ENCODE results near the gene OBP2A. TPM values are rescaled to one million over a fixed set of nuclear protein-coding genes. Genes with fewer than 3 reads are reported as not detected.
"Not testable (repeated sequence)": the region's sequence is repeated elsewhere in the genome, so short reads cannot be mapped to it uniquely, and the experiment has no call there.

Gene OBP2A, protein sequence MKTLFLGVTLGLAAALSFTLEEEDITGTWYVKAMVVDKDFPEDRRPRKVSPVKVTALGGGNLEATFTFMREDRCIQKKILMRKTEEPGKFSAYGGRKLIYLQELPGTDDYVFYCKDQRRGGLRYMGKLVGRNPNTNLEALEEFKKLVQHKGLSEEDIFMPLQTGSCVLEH
- not detected in 2 replicates for total RNA-seq (2014; rRNA removed; shearing (Covaris generic))

DNA sequence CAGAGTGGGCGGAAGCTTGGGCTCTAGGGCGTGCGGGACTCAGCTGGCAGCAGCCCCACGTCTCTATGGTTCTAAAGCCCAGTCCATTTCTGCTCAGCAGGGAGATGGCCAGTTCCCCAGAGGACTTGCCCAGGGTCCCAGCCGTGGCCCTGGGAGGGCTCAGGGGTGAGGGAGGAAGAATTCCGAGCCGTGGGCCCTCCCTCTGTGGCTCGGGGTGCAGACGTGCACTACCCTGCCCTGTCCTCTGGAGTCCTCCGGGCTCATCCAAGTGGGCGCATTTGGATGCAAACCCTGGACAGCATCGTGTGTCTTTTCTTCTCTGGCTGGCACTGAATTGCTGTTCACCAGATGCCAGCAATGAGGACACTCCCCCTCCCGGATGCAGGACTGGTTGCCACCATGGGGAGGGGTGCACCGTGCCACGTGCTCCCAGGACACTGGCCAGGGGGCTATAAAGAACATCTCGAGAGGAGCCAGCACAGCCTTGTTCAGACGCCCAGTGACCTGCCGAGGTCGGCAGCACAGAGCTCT is at the start of gene OBP2A:
OBP2A (plus strand) TSS at position 481 of the 531 bp plus-strand sequence. CDS start 55 bp downstream, outside the sequence.
- DNase-seq; H3K4me3 ChIP-seq (ENCODE audit: insufficient read depth, low read depth, low read length); H3K36me3 ChIP-seq (replicated peaks; ENCODE audit: control insufficient read depth, insufficient read depth, low read length); H3K27me3 ChIP-seq (ENCODE audit: control insufficient read depth, insufficient read depth, low read length): not testable (repeated sequence)

DNA sequence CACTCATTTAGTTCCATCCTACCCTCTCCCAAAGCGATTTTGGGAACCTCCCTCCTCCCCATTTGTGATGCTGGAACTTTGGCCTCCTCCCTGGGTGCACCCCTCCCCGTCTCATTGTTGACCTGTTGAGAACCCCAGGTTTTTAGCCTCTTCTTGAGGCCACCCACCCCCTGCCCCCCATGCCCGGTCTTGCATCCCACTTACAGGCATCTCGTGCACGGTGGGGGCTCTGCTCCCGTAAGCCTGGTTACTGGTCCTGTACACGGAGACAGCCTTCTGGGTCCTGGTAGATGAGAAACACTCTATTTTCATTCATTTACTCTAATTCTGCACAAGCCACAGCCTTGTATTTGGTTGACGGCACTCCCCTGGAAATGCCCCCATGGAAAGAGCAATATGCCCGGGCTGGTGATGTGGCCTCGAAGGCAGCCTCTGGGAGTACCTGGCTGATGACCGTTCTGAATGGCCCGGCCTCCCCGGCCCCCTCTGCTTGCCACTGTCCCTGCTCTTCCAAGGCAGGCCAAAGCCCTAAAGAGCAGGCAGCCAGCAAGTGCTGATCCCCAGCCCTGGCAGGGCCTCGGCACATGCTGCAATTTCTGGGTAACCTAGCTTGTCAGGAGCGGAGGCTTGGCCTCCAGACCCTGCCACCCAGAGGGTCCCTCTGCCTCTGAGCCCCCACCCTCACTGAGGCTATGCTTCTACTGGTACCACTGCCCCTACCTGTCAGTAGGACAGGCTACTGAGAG is 47.4 kb upstream of the OBP2A start:
- DNase-seq = no peak
- H3K36me3 ChIP-seq (replicated peaks; ENCODE audit: control insufficient read depth, insufficient read depth, low read length) = peaks cover 12% of the 10 kb centered on the region
- no peak overlapping the region for H3K4me3 ChIP-seq (ENCODE audit: insufficient read depth, low read depth, low read length)
- H3K27me3 ChIP-seq (ENCODE audit: control insufficient read depth, insufficient read depth, low read length) = no peaks in the 10 kb centered on the region; the same call in 1 of the 2 replicates

DNA sequence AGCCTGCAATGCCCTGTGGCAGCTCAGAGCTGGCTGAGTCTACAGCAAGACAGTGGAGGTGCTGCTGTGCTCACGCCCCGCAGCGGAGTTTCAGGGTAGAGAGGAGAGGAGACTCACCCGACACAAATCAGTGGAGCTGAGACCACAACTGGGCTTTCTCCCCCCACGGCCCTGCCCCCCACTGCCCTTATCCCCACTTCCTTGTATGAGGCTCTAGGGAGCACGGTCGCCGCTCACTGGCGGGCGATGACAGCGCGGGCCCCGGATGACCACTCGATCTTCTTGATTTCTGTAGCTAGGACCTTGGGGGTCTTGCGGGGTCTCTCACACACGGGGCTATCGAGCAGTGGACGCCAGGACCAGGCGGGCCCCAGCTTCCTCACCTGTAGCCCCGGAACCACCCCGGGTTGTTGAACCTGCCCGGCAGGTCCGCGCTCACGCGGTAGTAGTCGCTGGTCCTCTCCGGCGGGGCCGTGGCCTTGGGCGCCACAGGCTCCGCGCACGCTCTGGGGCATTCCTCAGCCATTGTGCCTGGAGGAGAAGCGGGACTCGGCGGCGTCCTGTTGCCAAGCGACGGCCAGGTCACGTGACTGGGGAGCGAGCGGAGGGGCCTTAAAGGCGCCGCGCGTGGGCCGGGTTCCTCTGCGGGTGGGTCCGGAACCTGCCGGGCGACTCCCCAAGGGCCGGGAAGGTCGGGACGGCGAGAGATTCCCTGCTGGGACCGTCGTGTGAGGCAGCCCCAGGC is 46.4 kb upstream of the OBP2A start:
- peak overlapping the region; percentile 87 for H3K4me3 ChIP-seq (ENCODE audit: insufficient read depth, low read depth, low read length)
- no peaks in the 10 kb centered on the region; the same call in 1 of the 2 replicates for H3K27me3 ChIP-seq (ENCODE audit: control insufficient read depth, insufficient read depth, low read length)
- H3K36me3 ChIP-seq (replicated peaks; ENCODE audit: control insufficient read depth, insufficient read depth, low read length) = peaks cover 17% of the 10 kb centered on the region
- peak; percentile 96 for DNase-seq

DNA sequence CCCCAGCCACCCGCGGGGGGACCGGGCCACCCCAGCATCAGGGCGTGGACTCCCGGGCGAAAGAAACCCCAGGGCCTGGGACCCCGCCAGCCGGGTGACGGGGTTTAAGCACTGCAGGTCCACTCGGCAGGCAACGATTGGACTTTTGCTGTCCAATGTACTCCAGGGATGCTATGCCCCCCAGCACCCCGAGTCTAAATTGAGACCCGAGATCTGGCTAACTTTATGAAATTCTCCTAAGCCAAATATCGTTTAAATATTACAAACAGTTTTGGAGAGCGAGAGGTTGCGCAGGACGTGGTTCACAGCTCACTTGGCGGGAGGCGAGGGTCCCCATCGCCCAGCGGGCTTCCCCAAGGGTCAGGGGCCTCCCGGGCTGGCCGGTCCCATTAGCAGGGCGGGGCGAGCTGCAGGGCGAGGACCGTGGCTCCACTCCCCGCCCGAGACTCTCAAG is 45.8 kb upstream of the OBP2A start:
- H3K4me3 ChIP-seq (ENCODE audit: insufficient read depth, low read depth, low read length) = peak overlapping the region; percentile 87
- H3K36me3 ChIP-seq (replicated peaks; ENCODE audit: control insufficient read depth, insufficient read depth, low read length) = peaks cover 18% of the 10 kb centered on the region
- H3K27me3 ChIP-seq (ENCODE audit: control insufficient read depth, insufficient read depth, low read length) = no peaks in the 10 kb centered on the region; the same call in 1 of the 2 replicates
- DNase-seq = no peak

DNA sequence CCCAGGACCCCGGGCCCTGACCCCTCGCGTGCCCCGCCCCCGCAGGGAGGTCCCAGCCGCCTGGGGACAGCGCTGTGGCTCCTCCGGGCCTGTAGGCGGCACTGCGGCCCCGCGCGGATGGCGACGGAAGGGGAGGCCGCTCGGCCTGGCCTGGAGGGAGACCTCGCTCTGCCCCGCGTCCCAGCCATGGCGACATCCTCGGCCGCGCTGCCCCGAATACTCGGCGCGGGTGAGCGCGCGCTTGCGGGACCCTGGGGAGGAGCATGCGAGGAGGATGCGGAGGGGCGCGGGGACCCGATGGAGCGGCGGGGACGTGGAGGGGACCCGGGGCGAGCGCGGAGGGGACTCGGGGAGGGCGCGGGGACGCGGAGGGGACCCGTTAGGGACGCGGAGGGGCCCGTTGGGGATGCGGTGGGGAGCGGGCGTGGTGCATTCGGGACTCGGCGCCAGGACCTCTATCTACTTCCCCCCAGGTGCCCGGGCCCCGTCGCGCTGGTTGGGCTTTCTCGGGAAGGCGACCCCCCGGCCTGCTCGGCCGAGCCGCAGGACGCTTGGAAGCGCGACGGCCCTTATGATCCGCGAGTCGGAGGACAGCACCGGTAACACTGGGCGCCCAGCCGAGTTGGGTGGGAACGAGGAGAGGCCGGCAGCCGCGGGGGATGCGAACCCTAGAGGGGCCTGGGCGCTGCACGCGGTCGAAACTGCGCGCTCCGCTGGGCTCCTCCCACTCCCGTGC is 45.2 kb upstream of the OBP2A start, which contains the start of gene MRPS2:
MRPS2 (plus strand) TSS at position 158 of the 736 bp plus-strand sequence; CDS start at position 187, 29 bp downstream.
- peak; percentile 99 for DNase-seq
- Histone ChIP-seq H3K4me3 (ENCODE audit: insufficient read depth, low read depth, low read length) (peak within 1 kb of the TSS; percentile 87), H3K27me3 (ENCODE audit: control insufficient read depth, insufficient read depth, low read length) (no peaks in the 10 kb centered on the region; the same call in 1 of the 2 replicates), H3K36me3 (replicated peaks; ENCODE audit: control insufficient read depth, insufficient read depth, low read length) (peaks cover 18% of the 10 kb centered on the region)

DNA sequence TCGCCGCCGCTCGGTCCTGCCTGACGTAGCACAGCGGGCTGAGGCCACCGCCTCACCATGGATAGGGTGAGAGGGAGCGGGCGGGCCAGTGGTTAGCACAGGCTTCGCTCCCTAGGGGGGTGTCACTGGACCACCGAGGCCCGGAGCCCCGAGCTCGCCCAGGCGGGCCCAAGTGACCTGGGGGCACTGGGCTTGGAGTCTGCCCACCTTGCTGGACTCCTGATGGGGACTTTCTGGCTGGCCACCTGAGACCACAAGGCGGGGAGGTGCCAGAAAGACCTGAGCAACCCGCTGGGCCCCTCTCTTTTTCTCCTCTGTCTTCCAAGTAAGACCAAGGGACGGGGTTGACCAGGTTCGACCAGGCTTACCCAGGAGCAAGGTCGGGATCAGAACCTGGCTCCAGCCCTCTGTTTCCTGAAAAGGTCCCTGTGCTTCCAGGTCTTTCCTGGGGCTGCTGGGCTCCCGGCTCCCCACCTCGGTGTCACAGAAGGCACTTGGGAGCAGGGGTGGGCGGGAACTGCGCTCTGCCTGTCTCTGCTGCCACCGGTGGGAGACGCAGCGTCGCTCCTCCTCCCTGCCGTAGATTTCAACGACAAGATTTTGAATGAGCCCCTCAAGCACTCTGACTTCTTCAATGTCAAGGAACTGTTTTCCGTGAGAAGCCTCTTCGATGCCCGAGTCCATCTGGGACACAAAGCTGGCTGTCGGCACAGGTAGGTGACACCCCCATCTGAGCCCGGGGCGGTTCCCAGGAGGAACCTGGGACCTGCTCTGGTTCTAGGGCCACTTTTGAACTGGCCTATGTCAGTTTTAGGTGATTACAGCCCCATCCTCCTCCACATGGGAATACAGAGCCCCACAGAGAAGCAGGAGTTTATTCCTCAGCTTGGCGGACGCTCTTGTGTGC is 44.4 kb upstream of the OBP2A start:
- peak; percentile 91 for DNase-seq
- peaks cover 18% of the 10 kb centered on the region for H3K36me3 ChIP-seq (replicated peaks; ENCODE audit: control insufficient read depth, insufficient read depth, low read length)
- H3K4me3 ChIP-seq (ENCODE audit: insufficient read depth, low read depth, low read length) = peak overlapping the region; percentile 87
- H3K27me3 ChIP-seq (ENCODE audit: control insufficient read depth, insufficient read depth, low read length) = no peaks in the 10 kb centered on the region; the same call in 1 of the 2 replicates

DNA sequence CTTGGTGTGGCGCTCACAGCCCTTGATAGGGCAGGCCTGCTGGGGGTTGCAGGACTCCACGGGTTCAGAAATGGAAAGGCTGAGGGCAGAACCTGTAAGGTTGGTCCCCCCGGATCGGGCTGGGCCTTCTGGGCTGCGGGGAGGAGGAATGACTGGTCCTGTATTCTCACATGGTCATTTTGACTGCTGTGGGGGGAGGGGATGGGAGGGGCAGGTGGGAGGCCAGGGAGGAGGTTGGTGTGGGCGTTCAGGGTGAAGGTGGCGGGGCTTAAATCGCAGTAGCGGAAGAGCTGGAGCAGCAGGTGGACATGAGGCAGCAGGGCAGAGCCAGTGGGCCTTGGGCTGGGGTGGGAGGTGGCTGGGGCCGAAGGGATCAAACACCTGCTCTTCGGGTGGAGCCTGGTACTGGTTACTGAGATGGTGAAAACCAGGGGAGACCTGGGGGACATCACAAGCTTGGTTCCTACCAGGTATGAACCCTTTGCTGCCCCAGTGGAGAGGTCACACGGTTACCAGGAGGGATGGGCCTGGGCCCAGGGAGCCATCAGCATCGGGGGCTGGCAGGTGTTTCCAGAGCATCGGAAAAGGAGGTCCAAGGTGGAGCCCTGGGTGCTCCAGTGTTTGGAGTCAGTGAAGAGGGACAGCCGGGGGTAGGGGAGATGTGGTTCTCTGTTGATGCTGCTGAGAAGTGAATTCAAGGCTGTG is 43.6 kb upstream of the OBP2A start:
- H3K27me3 ChIP-seq (ENCODE audit: control insufficient read depth, insufficient read depth, low read length) = no peaks in the 10 kb centered on the region; the same call in 1 of the 2 replicates
- H3K36me3 ChIP-seq (replicated peaks; ENCODE audit: control insufficient read depth, insufficient read depth, low read length) = peaks cover 18% of the 10 kb centered on the region
- no peak overlapping the region for H3K4me3 ChIP-seq (ENCODE audit: insufficient read depth, low read depth, low read length)
- DNase-seq = peak; percentile 41

DNA sequence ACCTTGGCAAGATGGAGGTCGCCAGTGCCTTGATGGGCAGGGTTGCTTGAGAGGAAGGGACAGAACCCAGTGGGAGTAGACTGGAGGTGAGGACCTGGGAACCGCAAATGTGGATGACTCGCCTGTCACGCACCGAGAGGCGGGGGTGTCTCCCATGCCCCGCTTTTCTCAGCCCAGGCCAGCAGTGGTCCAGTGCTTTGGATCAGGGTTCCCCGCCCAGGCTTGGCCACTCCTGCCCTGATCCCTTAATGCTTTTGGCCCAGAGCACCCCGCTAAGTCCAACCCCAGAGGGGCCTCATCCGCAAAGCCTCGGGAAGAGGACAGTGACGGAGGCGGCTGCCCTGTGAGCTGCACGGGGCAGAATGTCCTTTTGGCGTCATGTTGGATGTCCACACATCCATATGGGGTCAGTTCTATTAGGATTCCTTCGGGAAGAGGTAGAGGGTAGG is 43.0 kb upstream of the OBP2A start:
- Histone ChIP-seq H3K4me3 (ENCODE audit: insufficient read depth, low read depth, low read length) (no peak overlapping the region), H3K36me3 (replicated peaks; ENCODE audit: control insufficient read depth, insufficient read depth, low read length) (peaks cover 18% of the 10 kb centered on the region), H3K27me3 (ENCODE audit: control insufficient read depth, insufficient read depth, low read length) (no peaks in the 10 kb centered on the region; the same call in 1 of the 2 replicates)
- DNase-seq = peak; percentile 20

DNA sequence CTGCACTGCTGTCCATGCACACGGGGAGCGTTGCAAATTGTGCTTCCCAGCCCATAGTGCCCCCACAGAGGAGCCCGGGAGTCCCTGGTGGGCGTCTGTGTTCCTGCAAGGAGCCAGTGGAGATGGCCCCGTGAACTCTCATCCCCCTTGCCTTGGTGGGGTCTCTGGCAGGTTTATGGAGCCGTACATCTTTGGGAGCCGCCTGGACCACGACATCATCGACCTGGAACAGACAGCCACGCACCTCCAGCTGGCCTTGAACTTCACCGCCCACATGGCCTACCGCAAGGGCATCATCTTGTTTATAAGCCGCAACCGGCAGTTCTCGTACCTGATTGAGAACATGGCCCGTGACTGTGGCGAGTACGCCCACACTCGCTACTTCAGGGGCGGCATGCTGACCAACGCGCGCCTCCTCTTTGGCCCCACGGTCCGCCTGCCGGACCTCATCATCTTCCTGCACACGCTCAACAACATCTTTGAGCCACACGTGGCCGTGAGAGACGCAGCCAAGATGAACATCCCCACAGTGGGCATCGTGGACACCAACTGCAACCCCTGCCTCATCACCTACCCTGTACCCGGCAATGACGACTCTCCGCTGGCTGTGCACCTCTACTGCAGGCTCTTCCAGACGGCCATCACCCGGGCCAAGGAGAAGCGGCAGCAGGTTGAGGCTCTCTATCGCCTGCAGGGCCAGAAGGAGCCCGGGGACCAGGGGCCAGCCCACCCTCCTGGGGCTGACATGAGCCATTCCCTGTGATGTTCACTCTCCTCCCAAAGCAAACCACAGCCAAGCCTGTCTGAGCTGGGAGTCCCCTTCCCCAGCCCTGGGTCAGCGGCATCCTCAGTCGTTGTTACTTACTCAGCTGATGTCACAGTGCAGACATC is 42.3 kb upstream of the OBP2A start:
- H3K4me3 ChIP-seq (ENCODE audit: insufficient read depth, low read depth, low read length) = no peak overlapping the region
- DNase-seq = peak; percentile 43
- H3K36me3 ChIP-seq (replicated peaks; ENCODE audit: control insufficient read depth, insufficient read depth, low read length) = peaks cover 18% of the 10 kb centered on the region
- no peaks in the 10 kb centered on the region; the same call in 1 of the 2 replicates for H3K27me3 ChIP-seq (ENCODE audit: control insufficient read depth, insufficient read depth, low read length)

DNA sequence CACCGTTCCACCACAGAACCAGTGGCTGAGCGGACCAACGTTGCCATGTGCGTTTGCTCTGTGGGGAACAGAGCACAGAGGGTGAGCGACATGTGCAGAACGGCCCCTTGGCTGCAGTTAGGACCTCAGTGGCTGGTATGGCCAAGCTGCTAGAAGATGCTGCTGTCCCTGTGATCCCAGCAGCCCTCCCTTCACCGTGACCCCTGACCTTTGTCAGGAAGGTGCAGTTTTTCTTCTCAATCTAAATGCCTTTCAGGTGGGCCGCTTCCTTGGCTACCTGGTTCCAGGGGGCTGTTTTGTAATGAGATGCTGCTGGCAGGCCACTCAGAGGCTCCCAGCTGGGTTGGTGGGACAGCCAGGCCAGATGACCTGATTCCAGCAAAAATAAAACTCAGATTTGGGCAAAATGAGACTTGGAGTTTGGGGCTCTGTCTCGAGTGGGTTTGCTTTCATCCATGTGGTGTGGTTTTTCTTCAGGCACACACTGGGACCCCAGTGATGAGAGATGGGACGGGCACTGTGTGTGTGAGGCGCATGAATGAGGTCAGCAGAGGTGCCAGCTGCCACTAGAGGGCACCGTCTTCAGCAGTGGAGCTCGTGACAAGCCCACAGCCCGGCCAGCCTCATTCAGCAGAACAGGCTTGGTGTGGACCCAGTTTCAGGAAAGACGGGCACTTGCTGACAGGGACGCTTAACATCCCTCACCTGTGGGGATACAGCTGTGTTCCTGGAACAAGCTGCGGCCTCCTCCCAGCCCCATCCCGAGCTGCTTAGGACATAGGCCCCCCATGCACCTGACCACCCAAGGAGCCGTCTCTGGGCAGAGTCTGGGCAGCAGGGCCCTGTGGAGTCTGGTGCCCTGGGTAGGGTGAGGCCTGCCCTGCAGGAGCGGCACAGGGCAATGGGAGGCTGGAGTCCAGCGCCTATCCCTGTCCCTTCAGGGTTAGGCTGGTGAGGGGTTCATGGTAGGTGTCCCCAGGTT is 41.4 kb upstream of the OBP2A start:
- peak; percentile 91 for DNase-seq
- H3K27me3 ChIP-seq (ENCODE audit: control insufficient read depth, insufficient read depth, low read length) = no peaks in the 10 kb centered on the region
- no peak overlapping the region for H3K4me3 ChIP-seq (ENCODE audit: insufficient read depth, low read depth, low read length)
- peaks cover 18% of the 10 kb centered on the region for H3K36me3 ChIP-seq (replicated peaks; ENCODE audit: control insufficient read depth, insufficient read depth, low read length)

All from H7 (cell line).